ENCODE results near the gene GORASP2.

GORASP2 gene

GRCh38 chr2:171008550-171009205 is 79.6 kb downstream of the GORASP2 start:
- DNase-seq = no peak

- DNase-seq = no peak
These were observed 80.3 kb downstream of the GORASP2 start for GRCh38 chr2:171009386-171009785.

- DNase-seq = no peak
These were observed 84.8 kb downstream of the GORASP2 start for GRCh38 chr2:171013851-171014250.

GRCh38 chr2:171016125-171016524 is 87.1 kb downstream of the GORASP2 start:
- no peak for DNase-seq

All from GOT3 (cell line).